H1 (cell line): ENCODE data around the gene CGB7.
"Not testable (repeated sequence)": the region's sequence is repeated elsewhere in the genome, so short reads cannot be mapped to it uniquely, and the experiment has no call there.

ENCODE experiments used
- BCL11A ChIP-seq, 2 experiments: IDR thresholded peaks; one replicate each; pipeline ENCODE4 v1.6.1; 2011; ENCODE audit warnings: low read depth in 2 of 2, low read length in 2 of 2, mild to moderate bottlenecking in 2 of 2
- CHD1 ChIP-seq: IDR thresholded peaks from 2 replicates; pipeline ENCODE4 v1.6.1; 2012; ENCODE audit warnings: low read depth, low read length, improper control_type of control experiment
- CTCF ChIP-seq, 3 experiments: IDR thresholded peaks; 1 replicate in 2 of 3; 2 replicates in 1 of 3; pipeline versions ENCODE4 v1.5.1 to v1.6.1; 2011; ENCODE audit warnings: low read length in 3 of 3, mild to moderate bottlenecking in 3 of 3, inconsistent platforms in 2 of 3, low read depth in 1 of 3, moderate library complexity in 1 of 3; ENCODE audit not compliant: insufficient read depth in 1 of 3; ENCODE audit errors: control extremely low read depth in 1 of 3
- HDAC2 ChIP-seq, 2 experiments: fragments of 300-600 bp in 1 of 2; sonication (generic) in 1 of 2; IDR thresholded peaks; 2 replicates each; pipeline ENCODE4 v1.6.1; 2011 to 2012; ENCODE audit warnings: low read depth in 2 of 2, low read length in 2 of 2, mild to moderate bottlenecking in 2 of 2, moderate library complexity in 2 of 2, borderline replicate concordance in 1 of 2, inconsistent platforms in 1 of 2
- MAX ChIP-seq: IDR thresholded peaks from 2 replicates; pipeline ENCODE4 v1.6.1; 2012; ENCODE audit warnings: inconsistent platforms
- NRF1 ChIP-seq: IDR thresholded peaks from 2 replicates; pipeline ENCODE4 v1.6.1; 2011; ENCODE audit warnings: mild to moderate bottlenecking, low read depth, low read length, improper control_type of control experiment
- PHF8 ChIP-seq: fragments of 200-600 bp; sonication (generic); conservative IDR thresholded peaks from 2 replicates; pipeline ENCODE4 v1.7.1; 2012; ENCODE audit warnings: low read depth, mild to moderate bottlenecking, inconsistent platforms, low read length, moderate library complexity
- POLR2A ChIP-seq, 2 experiments: IDR thresholded peaks; 1 replicate in 1 of 2; 2 replicates in 1 of 2; pipeline ENCODE4 v1.6.1; 2011; ENCODE audit warnings: low read depth in 2 of 2, low read length in 2 of 2, mild to moderate bottlenecking in 2 of 2; ENCODE audit errors: control extremely low read depth in 1 of 2
- RAD21 ChIP-seq, 2 experiments: IDR thresholded peaks in 1 of 2; conservative IDR thresholded peaks in 1 of 2; 2 replicates each; pipeline ENCODE4 v1.6.1; 2011; ENCODE audit warnings: low read depth in 2 of 2, low read length in 2 of 2, improper control_type of control experiment in 1 of 2, inconsistent platforms in 1 of 2, mild to moderate bottlenecking in 1 of 2, moderate library complexity in 1 of 2
- RBBP5 ChIP-seq: IDR thresholded peaks from 2 replicates; pipeline ENCODE4 v1.7.1; 2012; ENCODE audit warnings: low read depth, mild to moderate bottlenecking, inconsistent platforms, low read length, moderate library complexity, borderline replicate concordance
- RFX5 ChIP-seq: IDR thresholded peaks from 2 replicates; pipeline ENCODE4 v1.6.1; 2011; ENCODE audit warnings: low read depth, low read length, improper control_type of control experiment, borderline replicate concordance
- SP2 ChIP-seq: IDR thresholded peaks from 2 replicates; pipeline ENCODE4 v1.6.1; 2012; ENCODE audit warnings: mild to moderate bottlenecking, low read length, inconsistent platforms

GRCh38 chr19:49024233-49024632, 33.3 kb downstream of the CGB7 start, which contains the start of gene CGB3:
- not testable (repeated sequence) for TF ChIP-seq CTCF (IDR thresholded peaks at IDR 0.05; ENCODE audit: control extremely low read depth in 1 of 3, insufficient read depth in 1 of 3, low read depth in 1 of 3, low read length in 3 of 3); RFX5; CHD1; MAX; PHF8; RAD21 (IDR thresholded peaks at IDR 0.05 in 1 of 2, conservative IDR thresholded peaks at IDR 0.05 in 1 of 2; ENCODE audit: low read depth in 2 of 2, low read length in 2 of 2); RBBP5; POLR2A (IDR thresholded peaks at IDR 0.05; ENCODE audit: control extremely low read depth in 1 of 2, low read depth in 2 of 2, low read length in 2 of 2); HDAC2 (IDR thresholded peaks at IDR 0.05; ENCODE audit: borderline replicate concordance in 1 of 2, low read depth in 2 of 2, low read length in 2 of 2); SP2; NRF1; BCL11A (IDR thresholded peaks at IDR 0.05; ENCODE audit: low read depth in 2 of 2, low read length in 2 of 2)
